Activated CD4-positive, alpha-beta T cell treated with anti-CD3 and anti-CD28 coated beads, Interleukin-10, Interleukin-2, amounts not matched to agents 100 ng/mL and 50 ng/mL, durations not matched to agents 16 hours and 8 hours (primary cell): ENCODE measurements around the gene ATAD1.
"Not testable (repeated sequence)": the region's sequence is repeated elsewhere in the genome, so short reads cannot be mapped to it uniquely, and the experiment has no call there.

Experiments
- DNase-seq: peaks from one replicate; pipeline ENCODE4 v3.0.0-alpha.2; 2020

The ATAD1 gene

DNA sequence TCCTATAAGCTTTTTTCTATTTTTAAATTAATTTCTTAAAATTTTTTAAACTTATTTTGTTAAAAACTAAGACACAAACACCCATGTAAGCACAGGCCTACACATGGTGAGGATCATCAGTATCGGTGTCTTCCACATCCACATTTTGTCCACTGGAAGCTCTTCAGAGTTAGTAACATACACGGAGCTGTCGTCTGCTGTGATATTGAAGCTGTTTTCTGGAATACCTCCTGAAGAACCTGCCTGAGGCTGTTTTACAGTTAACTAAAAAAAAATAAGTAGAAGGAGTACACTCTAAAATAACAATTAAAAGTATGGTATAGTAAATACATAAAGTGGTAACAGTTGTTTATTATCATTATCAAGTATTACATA, 27.6 kb upstream of the ATAD1 start:
- no peak for DNase-seq

DNA sequence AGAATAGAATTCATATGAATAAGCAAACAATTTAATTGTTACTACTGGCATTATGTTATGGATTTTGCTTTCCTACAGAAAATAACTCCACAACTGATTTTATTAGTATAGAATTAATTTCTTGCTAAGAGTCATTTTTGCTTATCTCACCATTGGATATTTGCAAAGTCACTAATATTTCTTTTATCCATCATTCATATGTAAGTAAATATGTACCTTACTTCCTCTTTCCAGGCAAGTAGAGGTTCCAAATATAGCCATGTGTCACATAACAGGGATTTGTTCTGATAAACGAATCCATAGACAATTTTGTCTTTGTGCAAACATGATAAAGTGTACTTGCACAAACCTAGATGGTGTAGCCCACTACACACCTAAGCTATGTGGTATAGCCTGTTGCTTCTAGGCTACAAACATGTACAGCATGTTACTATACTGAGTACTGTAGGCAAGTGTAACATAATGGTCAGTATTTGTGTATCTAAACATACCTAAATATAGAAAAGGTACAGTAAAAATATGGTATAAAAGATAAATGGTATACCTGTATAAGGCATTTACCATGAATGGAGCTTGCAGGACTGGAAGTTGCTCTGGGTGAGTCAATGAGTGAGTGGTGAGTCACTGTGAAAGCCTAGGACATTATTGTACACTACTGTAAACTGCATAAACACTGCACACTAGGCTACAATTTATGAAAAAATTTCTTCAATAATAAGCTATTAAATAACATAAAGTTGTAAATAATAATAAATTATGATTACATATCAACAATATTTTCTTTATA, 27.0 kb upstream of the ATAD1 start:
- peak; percentile 46 for DNase-seq

DNA sequence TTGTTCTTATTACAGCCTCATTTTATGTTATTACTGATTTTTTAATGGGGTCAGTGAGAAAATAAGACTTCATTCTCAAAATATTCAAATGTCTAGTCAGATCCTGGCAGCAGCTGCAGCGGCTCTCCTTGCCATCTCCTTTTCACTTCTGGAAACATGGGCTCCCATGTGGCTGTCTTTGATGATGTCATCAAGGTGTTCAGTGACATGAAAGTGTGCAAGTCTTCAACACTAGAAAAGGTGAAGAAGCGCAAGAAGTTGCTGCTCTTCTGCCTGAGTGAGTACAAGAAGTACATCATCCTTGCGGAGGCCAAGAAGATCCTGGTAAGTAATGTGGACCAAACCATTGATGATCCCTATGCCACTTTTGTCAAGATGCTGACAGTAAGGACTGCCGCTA, 25.7 kb upstream of the ATAD1 start:
- no peak for DNase-seq

DNA sequence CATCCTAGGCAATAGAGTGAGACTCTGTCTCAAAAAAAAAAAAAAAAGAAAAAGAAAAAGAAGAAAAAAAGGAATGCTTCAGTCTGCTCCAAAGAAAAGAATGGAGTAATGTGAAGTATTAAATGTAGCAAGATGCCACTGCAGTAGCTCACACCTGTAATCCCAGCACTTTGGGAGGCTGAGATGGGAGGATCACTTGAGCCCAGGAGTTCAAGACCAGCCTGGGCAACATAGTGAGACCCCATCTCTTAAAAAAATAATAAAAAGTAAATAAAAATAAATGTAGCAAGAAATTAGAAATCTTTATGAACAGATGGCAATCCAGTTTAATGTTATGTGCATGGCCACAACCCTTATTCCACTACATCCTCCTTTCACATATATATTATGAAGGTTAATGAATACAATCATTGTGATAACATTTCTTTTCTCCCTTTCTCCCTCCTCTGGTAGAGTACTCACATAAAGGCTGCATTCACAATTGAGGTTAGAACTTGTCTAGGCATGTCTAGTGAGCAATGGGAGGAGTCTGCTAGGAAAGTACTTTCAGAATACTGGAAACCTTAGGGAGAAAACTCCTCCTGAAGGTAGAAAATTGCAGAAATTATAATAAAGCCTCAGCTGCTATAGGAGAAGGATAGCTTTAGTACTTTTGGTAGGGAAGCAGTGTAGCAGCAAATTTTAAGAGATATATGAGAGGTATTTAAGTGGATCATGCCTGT, 24.9 kb upstream of the ATAD1 start:
- DNase-seq = no peak

DNA sequence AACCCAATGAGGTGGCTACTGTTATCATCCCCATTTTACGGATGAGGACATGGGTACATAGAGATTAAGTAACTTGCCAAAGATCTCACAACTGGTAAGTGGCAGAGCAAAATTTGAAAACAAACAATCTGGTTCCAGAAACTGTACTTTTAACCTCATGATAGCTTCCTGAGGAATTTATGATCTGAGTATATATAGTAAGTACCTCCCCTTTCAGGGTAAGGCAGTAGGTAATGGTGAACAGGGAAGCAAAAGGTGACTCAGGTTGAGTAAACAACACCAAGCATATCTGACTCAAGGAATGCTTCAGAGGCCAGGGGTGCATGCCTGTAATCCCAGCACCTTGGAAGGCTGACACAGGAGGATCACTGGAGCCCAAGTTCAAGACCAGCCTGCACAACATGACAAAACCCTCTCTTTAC, 24.2 kb upstream of the ATAD1 start:
- no peak for DNase-seq

DNA sequence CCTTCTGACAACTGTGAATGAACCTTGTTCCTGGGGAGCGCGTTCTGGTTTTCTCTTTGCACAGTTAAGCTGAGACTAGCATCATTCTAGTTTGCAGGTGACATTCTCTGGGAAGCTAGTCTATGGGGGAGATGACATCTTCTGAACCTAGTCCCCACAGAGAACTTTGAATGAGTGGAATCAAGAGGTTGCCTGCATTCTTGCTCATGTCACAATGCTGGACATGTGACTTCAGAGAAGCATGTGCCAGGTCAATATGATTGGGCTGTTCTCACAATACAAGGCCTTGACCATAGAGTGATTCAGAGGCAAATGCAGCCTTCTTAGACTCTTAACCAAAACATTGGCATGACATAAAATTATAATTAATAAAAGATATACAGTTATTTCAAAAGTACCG, 23.2 kb upstream of the ATAD1 start:
- DNase-seq = no peak

DNA sequence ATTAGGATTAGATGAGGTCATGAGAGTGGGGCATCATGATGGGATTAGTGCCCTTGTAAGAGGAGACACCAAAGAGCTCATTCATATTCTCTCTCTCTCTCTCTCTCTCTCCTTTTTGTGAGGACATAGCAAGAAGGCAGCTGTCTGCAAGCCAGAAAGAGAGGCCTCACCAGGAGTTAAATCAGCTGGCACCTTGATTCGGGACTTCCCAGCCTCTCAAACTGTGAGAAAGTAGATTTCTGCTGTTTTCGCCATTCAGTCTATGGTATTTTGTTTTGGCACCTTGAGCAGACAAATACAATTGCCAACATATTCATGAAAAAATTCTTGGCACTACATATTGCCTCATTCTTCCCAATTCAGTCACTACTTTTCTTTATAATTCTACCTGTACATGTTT, 20.6 kb upstream of the ATAD1 start:
- no peak for DNase-seq

DNA sequence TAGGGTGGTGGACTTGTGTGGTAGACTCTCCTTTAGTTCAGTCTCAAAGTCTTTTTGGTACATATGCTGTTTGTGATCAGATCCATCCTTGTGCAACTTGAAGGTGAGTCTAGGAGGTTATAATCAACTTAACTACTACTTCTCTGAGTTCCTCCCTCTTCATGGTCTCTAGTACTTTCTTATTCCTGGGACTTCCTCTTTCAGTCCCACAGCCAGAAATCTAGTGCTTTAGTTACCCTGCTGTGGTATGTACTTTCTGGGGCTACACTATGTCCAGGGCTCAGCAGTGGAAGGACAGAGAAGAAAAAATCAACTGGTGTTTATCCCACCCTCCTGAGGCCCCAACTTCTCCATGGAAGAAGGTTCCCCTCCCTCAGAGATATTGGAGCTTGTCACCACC, 19.4 kb upstream of the ATAD1 start:
- no peak for DNase-seq

DNA sequence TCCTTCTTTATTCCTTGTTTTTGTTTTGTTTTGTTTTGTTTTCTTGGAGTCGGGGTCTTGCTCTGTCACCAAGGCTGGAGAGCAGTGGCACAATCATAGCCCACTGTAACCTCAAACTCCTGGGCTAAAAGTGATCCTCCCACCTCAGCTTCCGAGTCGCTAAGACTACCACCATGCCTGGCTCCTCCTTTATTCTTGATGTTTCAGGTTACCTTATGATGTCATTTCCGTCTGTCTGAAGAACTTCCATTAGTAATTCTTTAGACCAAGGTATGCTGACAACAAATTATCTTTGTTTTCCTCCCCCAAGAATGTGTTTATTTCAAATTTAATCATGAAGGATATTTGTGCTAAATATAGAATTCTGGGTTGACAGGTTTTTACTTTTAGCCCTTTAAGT, 18.1 kb upstream of the ATAD1 start:
- no peak for DNase-seq

DNA sequence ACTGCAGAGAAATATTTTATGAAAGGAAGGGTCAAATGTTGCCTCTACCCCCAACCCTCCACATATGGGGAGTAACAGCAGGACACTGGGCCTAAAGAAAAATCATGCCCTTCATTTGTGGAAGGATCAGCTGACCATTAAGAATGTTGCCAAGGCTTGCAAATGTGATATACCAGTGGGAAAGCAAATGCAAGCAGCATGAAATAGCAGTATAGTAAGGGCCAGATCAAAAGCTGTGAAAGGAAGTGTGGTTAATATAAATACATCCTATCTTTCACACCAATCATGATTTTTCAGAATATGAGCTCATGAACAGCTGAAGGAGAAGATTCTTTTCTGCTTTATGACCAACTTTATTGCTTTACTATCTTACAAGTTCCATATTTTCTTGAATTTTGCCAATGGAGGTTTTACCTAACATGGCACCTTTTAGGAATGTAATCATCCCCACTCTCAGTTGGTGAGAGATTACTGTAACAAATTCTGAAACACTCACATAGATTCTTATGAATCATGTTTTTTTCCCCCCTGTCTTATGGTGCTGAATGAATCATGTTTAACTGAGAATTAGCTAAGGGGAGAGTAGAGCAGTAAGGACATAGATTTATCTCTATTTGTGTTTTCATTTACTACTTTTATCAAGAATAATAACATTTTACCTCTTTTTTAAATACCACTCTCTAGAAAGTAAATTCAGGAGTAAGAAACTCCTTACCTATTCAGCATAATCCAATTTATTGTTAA, 12.1 kb upstream of the ATAD1 start:
- DNase-seq = peak; percentile 54

DNA sequence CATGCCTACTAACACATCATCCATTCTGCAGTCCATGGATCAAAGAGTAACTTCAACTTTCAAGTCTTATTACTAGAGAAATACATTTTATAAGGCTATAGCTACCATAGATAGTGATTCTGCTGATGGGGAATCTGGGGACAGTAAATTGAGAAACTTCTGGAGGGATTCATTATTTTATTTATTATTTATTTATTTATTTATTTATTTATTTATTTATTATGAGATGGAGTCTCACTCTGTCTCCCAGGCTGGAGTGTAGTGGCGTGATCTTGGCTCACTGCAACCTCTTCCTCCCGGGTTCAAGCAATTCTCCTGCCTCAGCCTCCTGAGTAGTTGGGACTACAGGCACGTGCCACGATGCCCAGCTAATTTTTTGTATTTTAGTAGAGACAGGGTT, 11.0 kb upstream of the ATAD1 start:
- DNase-seq = not testable (repeated sequence)

DNA sequence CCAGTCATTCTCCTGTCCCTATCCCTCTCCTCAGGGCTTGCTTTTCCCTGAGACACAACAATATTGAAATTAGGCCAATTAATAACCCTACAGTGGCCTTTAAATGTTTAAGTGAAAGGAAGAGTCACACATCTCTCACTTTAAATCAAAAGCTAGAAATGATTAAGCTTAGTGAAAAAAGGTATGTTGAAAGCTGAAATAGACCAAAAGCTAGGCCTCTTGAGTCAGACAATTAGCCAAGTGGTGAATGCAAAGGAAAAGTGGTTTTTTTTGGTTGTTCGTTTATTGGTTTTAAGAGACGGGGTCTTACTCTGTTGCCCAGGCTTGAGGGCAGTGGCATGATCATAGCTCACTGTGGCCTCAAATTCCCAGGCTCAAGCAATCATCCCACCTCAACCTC, 9.7 kb upstream of the ATAD1 start:
- DNase-seq = peak; percentile 29

DNA sequence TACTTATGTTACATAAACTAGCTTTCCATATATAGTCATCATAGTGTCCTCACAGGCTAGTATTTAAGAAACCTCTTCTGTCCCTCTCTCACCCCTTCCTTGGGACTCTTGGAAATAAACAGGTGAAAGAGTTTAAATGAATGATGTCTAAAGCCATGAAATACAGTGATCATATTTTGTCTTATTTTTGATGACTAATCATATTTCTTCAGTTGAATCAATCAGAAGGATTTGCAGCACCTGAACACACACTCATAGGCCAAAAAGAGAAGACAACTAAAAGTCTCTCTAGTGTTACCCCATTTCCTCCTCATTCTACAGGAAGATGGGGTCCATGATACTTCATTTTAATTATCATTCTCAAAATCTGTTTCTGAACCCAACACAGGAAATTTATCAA, 8.6 kb upstream of the ATAD1 start:
- no peak for DNase-seq

DNA sequence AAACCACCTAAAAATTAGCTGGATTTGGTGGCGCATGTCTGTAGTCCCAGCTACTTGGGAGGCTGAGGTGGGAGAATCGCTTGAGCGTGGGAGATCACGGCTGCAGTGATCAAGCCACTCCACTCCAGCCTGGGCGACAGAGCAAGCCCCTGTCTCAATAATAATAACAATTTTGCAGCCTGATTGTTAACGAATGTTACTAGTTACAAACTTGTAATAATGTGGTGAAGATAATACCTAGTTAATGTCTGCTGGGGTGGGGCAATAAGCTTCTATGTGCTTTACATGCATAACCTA, 1.2 kb upstream of the ATAD1 start:
- no peak for DNase-seq

DNA sequence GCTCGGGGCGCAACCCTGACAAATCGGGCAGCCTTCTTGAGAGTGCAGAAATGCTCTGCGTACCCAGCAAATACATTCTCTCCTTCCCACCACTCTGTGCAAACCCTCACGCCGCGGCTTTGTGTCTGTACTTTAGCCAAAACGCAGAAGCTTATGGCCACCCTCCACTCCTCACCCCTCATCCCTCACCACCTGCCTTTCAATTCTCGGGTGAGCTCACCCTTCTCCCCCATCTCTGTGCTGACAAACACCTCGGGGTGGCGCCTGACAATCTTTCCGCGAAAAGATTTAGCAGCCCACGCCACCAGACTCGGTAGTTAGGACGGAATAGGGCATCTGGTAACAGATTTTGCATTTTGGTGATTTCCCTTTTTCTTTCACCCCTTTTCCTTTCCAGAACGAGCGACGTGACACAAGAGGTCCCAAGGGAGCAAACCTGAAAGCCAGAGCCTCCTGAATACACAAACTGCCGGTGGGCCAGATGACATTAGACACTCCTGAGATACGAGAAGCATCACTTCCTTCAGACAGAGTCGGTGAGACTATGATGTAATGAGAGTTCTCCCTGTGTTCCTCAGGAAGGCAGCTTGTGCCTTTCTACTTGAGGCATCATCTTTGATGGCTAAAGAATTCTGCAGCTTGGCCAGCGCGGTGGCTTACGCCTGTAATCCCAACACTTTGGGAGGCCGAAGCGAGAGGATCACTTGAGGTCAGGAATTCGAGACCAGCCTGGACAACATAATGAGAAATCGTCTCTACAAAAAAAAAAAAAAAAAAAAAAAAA, 671 bp upstream of the ATAD1 start:
- peak; percentile 60 for DNase-seq

DNA sequence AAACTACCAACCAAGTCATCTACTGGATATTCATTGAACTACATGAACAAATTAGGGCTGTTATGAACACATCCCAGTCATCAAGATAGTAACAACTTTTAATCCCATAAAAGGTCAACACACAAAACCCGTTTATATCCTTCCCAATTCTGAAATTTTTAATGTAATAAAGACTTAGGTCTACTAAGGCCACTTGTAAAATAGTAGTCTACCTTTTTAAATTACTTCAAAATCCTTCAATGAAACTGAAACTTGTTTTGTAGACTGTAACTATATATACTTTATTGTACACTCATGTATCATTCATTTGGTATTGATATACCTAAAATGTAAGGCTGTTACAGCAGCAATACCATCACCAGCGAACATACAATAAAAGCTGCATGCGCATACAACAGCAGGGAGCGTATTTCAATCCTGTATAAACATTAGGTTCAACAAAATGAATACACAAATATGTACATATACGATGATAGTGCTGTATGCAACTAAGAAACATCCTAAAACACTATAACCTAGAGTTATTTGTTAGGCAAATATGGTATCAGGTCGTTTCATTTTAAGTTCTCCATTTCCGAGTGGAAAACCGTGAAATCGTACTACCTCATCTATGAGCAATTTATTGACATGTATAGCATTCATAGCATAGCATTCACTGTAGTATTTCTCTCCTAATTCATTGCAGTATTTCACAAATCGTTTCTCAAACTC, 973 bp downstream of the ATAD1 start:
- DNase-seq = peak; percentile 29

DNA sequence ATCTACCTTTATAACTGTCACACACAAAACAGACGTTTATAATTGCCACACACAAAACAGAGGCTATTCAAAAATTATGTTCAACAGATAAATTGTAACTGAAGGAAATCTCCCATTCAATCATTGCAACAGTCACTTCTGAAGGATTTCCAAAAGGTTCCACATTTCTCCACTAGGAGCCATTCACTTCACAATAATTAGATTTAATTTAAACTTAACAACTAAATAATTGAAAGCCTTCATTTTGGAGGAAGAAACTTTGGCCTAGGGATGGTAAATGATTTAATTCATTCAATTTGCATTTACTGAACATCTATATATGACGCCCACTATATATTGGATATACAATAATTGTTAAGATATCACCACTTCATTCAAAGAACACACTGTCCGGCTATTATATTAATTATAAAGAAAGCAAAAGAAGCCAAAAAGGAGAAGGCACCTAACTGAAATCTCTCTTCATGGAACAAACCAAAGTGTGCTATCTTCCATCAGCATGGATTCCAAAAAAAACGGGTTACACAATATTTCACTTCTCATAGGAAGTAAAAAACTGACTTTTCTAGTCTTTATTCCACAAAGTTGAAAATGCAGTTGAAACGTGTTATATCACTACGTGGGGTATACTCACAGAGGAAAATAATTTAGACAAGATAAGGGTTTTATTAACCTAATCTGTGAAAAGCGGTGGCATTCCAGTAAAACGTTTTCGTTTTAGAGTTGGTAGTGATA, 1.7 kb downstream of the ATAD1 start:
- no peak for DNase-seq

DNA sequence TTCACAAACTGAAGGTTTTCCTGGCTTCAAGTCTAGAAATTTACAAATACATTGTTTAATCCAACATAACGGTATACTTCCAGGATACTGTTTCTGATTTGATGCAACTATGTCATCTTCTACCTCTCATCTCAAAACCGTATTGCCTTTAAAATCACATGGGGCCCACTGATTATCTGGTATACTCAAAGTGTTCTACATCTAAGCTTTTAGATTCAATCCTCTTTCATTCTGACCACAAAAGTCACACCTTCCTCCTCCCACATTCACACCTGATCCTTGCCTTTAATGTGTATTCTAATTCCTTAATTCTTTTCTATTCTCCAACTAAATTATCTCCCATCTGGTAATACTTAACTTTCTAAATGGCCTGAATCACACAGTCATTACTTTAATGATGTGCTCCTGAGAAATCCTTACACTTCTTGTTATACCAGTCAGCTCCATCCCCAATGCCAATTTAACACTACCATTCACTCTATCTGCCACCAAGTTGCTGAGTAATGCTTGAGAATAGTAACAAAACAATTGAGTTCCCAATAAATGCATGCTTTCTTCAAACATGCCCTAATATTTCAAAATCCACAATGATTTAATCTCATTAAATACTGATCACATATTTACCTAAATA, 13.0 kb downstream of the ATAD1 start:
- DNase-seq = no peak

DNA sequence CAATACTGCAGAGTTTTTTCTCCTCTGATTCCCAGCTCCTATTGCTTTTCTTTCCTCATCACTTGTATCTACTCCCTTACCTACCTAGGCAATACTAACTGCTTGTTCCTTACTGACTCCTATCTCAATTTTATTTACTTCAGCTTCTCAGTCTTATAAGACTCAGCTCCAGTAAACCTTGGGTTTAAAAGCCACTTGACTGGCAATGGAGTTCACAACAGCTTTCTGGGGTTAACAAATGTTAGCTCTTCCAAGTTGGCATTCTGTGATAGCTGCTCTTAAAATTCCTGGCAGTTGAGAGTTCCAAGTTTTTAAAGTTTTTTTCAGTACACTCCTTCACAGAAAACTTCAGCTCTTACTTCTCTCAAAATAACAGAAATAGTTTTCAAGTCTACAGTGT, 14.2 kb downstream of the ATAD1 start:
- no peak for DNase-seq

DNA sequence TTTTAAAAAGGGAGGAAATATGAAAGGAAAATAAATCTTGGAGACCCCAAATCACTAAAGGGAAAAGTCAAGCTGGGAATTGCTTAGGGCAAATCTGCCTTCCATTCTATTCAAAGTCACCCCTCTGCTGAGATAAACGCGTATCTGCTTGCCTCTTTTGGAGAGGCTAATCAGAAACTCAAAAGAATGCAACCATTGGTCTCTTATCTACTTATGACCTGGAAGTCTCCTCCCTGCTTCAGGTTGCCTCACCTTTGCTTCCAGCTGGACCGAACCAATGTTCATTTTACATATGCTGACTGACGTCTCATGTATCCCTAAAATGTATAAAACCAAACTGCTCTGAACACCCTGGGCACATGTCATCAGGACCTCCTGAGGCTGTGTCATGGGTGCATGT, 14.7 kb downstream of the ATAD1 start:
- DNase-seq = no peak

DNA sequence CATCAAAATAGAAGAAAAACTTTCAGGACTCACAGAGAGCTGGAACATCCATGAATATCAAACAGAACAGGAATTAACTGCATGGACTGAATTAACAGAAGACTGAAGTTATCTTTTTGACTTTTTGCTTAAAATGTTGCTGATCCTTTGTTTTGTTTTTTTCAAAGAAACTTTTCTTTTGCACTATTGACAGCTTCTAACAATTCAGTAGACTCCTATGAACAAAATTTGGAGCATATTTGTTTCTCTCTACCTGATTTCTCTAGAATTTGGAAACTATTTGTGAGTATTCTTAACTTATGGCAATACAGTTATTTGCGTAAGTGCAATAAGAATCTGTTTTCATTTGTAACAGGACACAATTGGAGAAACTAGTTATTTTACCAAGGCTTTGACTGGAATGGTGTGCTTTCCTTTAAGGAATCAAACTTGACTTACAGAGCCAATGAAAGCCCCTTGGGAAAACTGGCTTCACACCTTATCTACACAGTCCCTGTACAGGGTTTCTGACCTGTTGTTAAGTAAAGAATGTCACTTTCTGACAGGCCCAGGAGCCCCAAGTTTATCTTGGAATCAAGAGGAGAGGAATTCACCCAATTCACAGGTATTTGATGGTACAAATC, 16.1 kb downstream of the ATAD1 start:
- DNase-seq = not testable (repeated sequence)
